Endodermal cell (in vitro differentiated cells): Measurements from ENCODE around the gene BMPER. TPM values are rescaled to one million over a fixed set of nuclear protein-coding genes. Genes with fewer than 3 reads are reported as not detected.

Source experiments
- DNase-seq: peaks from one replicate; pipeline ENCODE4 v3.0.0-alpha.2; 2017
- H3K27ac ChIP-seq: 2 replicates; pipeline ENCODE4 v1.5.1; 2013; ENCODE audit warnings: mild to moderate bottlenecking, low read depth, low read length, moderate library complexity
- H3K27me3 ChIP-seq: 2 replicates; pipeline ENCODE4 v1.6.1; 2013; ENCODE audit warnings: mild to moderate bottlenecking, low read length, moderate library complexity; ENCODE audit not compliant: insufficient read depth, control insufficient read depth, poor library complexity, severe bottlenecking
- H3K36me3 ChIP-seq: 2 replicates; pipeline ENCODE4 v1.7.0; 2013; ENCODE audit warnings: mild to moderate bottlenecking, low read length, moderate library complexity; ENCODE audit not compliant: control insufficient read depth, insufficient read depth
- H3K4me1 ChIP-seq: one replicate; pipeline ENCODE4 v1.7.0; 2013; ENCODE audit warnings: low read length; ENCODE audit not compliant: control insufficient read depth, insufficient read depth
- H3K4me3 ChIP-seq: 2 replicates; pipeline ENCODE4 v1.5.1; 2013; ENCODE audit warnings: mild to moderate bottlenecking, low read length, moderate library complexity
- H3K9ac ChIP-seq: 2 replicates; pipeline ENCODE4 v1.6.1; 2013; ENCODE audit warnings: mild to moderate bottlenecking, low read length, moderate library complexity; ENCODE audit not compliant: poor library complexity, severe bottlenecking; ENCODE audit errors: extremely low read depth
- H3K9me3 ChIP-seq: 2 replicates; pipeline ENCODE4 v1.6.1; 2013; ENCODE audit warnings: mild to moderate bottlenecking, low read length, moderate library complexity; ENCODE audit not compliant: control insufficient read depth
- H3K27ac Mint-ChIP-seq: 2 replicates; pipeline ENCODE4 v1.8.0; 2020; ENCODE audit warnings: mixed read lengths
- H3K27me3 Mint-ChIP-seq: 2 replicates; pipeline ENCODE4 v1.8.0; 2021; ENCODE audit warnings: mild to moderate bottlenecking, mixed read lengths; ENCODE audit not compliant: insufficient read depth
- H3K36me3 Mint-ChIP-seq: 2 replicates; pipeline ENCODE4 v1.8.0; 2020; ENCODE audit warnings: low read depth, mixed read lengths
- H3K4me1 Mint-ChIP-seq: 2 replicates; pipeline ENCODE4 v1.8.0; 2020; ENCODE audit warnings: mixed read lengths
- H3K4me3 Mint-ChIP-seq: 2 replicates; pipeline ENCODE4 v1.8.0; 2020; ENCODE audit warnings: mild to moderate bottlenecking, moderate library complexity, mixed read lengths
- H3K9me3 Mint-ChIP-seq: 2 replicates; pipeline ENCODE4 v1.8.0; 2020; ENCODE audit warnings: mild to moderate bottlenecking, mixed read lengths
- CTCF ChIP-seq: fragments of 200-600 bp; sonication (generic); conservative IDR thresholded peaks from 2 replicates; pipeline ENCODE4 v1.5.0; 2021; ENCODE audit warnings: antibody characterized with exemption, mild to moderate bottlenecking
- WGBS, 2 experiments: methylation state at CpG; one replicate each; pipeline versions ENCODE4 v1.1.5 to v1.1.7; 2013; ENCODE audit warnings: missing lambda C conversion rate in 2 of 2, mixed read lengths in 1 of 2; ENCODE audit not compliant: insufficient coverage in 1 of 2, insufficient read length in 1 of 2; 5-methylcytosine and 5-hydroxymethylcytosine counted together
- total RNA-seq, 2 donors: library from RNA; stranded (reverse); fragmentation: NEBNext Ultra II Directional in 1 of 2; extraction: Animal tissue kit (Norgen Biotek cat#: 25700) in 1 of 2; gene quantifications; 2 replicates in 1 of 2; 3 replicates in 1 of 2; pipeline ENCODE4 v1.2.1, GENCODE V29; 2021

The BMPER gene
- total RNA-seq, 2 donors from 2014 or later, result 71.2 to 72.2 TPM

- Histone ChIP-seq H3K4me1 (peaks cover 5% of the 10 kb centered on the region), H3K9ac (no peak overlapping the region), H3K27ac (no peak overlapping the region), H3K36me3 (no peaks in the 10 kb centered on the region), H3K9me3 (no peaks in the 10 kb centered on the region), H3K4me3 (peak overlapping the region; percentile 42), H3K27me3 (no peaks in the 10 kb centered on the region)
- Mint-ChIP-seq H3K9me3 (no peaks in the 10 kb centered on the region), H3K4me3 (no peak overlapping the region), H3K27me3 (no peaks in the 10 kb centered on the region), H3K4me1 (peaks cover 36% of the 10 kb centered on the region), H3K36me3 (peaks cover 27% of the 10 kb centered on the region), H3K27ac (peak overlapping the region; percentile 52)
- no peak for TF ChIP-seq CTCF
- WGBS, 2 experiments, result 66 to 82% methylated on average over 4 to 8 of the region's 8 CpGs
- peak; percentile 69 for DNase-seq
Measured at GRCh38 chr7:34036051-34036920, 130.9 kb downstream of the BMPER start.

- Histone ChIP-seq H3K9me3 (no peaks in the 10 kb centered on the region), H3K27me3 (no peaks in the 10 kb centered on the region), H3K4me1 (peaks cover 5% of the 10 kb centered on the region), H3K27ac (no peak overlapping the region), H3K4me3 (no peak overlapping the region), H3K9ac (no peak overlapping the region), H3K36me3 (no peaks in the 10 kb centered on the region)
- peak overlapping the region; percentile 52 for H3K27ac Mint-ChIP-seq
- H3K4me3 Mint-ChIP-seq, result no peak overlapping the region
- 87 to 92% methylated on average over 9 to 10 of the region's 10 CpGs for WGBS, 2 experiments
- H3K9me3 Mint-ChIP-seq, result no peaks in the 10 kb centered on the region
- no peaks in the 10 kb centered on the region for H3K27me3 Mint-ChIP-seq
- no peak for TF ChIP-seq CTCF
- H3K4me1 Mint-ChIP-seq, result peaks cover 37% of the 10 kb centered on the region
- no peak for DNase-seq
- peaks cover 25% of the 10 kb centered on the region for H3K36me3 Mint-ChIP-seq
Measured at GRCh38 chr7:34036972-34037792, 131.8 kb downstream of the BMPER start.

- WGBS, 2 experiments, result 95 to 100% methylated on average over 2 to 3 of the region's 3 CpGs
Measured at GRCh38 chr7:34038816-34039470, 133.6 kb downstream of the BMPER start.

More at GRCh38 chr7:34038816-34039470, 133.6 kb downstream of the BMPER start:
- no peak overlapping the region for H3K9ac ChIP-seq
- no peaks in the 10 kb centered on the region for H3K36me3 ChIP-seq
- no peaks in the 10 kb centered on the region for H3K27me3 ChIP-seq
- Mint-ChIP-seq H3K9me3 (no peaks in the 10 kb centered on the region), H3K27ac (no peak overlapping the region), H3K4me3 (no peak overlapping the region), H3K36me3 (peaks cover 16% of the 10 kb centered on the region), H3K27me3 (no peaks in the 10 kb centered on the region), H3K4me1 (peaks cover 37% of the 10 kb centered on the region)
- H3K27ac ChIP-seq, result no peak overlapping the region
- H3K4me3 ChIP-seq, result no peak overlapping the region
- no peaks in the 10 kb centered on the region for H3K9me3 ChIP-seq
- no peak for TF ChIP-seq CTCF
- no peak for DNase-seq
- peaks cover 5% of the 10 kb centered on the region for H3K4me1 ChIP-seq
